HG02973 (cell line): ENCODE data around the gene PTPRN2.
"Not testable (repeated sequence)": the region's sequence is repeated elsewhere in the genome, so short reads cannot be mapped to it uniquely, and the experiment has no call there.

Experiments used
- ATAC-seq: cut with Tn5 transposase; IDR thresholded peaks from one replicate; pipeline ENCODE4 v1.9.1; 2021; ENCODE audit warnings: moderate library complexity; ENCODE audit not compliant: unreplicated experiment

Gene PTPRN2

GRCh38 chr7:158520825-158521224 is 66.8 kb downstream of the PTPRN2 start:
- ATAC-seq = no peak

DNA sequence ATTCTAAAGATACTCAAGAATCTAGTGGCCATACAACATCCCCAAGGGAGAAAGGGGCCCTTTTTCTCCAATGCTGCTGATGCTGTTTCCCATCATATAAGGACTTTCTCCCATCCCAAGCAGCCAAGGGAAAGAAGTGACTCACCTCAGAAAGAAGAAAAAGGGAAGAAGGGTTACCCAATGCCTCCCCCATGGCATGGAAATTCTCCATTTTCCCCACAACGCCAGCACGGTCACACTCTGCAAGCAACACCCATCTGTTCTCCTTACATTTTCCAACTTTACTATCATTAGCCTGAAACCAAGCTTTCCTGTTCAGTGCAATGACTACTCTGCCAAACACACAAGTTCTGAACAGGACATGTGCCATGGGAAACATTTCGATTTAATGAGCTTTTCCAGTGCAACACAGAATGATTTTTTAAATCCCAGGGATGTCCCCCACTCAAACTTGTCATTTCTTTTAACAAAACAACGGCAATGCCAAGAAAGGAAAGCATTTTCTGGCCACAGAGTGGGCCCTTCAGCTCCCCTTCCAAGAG is 67.9 kb downstream of the PTPRN2 start:
- ATAC-seq = no peak

GRCh38 chr7:158518980-158519632 is 68.5 kb downstream of the PTPRN2 start:
- ATAC-seq = no peak

DNA sequence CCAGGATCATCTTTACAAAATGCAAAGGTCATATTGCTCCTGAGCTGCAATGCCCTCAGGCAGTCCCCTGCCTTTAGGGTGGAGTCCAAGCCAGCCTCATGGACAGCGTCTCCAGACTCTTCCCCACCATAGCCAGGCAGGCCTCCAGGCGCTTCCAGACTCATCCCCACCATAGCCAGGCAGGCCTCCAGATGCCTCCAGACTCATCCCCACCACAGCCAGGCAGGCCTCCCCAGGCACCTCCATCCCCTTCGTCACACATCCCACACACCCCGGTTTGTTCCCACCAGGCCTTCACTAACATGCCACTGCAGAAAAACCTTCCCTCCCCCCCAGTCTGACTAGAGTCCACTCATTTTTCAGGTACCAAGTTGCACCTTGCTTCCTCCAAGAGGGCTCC is 70.1 kb downstream of the PTPRN2 start:
- no peak for ATAC-seq

- ATAC-seq = no peak
These were observed 70.6 kb downstream of the PTPRN2 start for GRCh38 chr7:158517072-158517471.

DNA sequence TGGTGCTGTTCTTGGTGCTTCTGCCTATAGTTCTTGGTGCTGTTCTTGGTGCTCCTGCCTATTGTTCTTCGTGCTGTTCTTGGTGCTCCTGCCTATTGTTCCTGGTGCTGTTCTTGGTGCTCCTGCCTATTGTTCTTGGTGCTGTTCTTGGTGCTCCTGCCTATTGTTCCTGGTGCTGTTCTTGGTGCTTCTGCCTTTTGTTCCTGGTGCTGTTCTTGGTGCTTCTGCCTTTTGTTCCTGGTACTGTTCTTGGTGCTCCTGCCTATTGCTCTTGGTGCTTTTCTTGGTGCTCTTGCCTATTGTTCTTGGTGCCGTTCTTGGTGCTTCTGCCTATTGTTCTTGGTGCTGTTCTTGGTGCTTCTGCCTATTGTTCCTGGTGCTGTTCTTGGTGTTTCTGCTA is 71.1 kb downstream of the PTPRN2 start:
- no peak for ATAC-seq

- ATAC-seq = no peak
These were observed 74.8 kb downstream of the PTPRN2 start for GRCh38 chr7:158512869-158513268.

- ATAC-seq = no peak
These were observed 75.6 kb downstream of the PTPRN2 start for GRCh38 chr7:158512042-158512441.

GRCh38 chr7:158508802-158509385 is 78.7 kb downstream of the PTPRN2 start:
- ATAC-seq = no peak

GRCh38 chr7:158508321-158508720 is 79.3 kb downstream of the PTPRN2 start:
- not testable (repeated sequence) for ATAC-seq

GRCh38 chr7:158507917-158508316 is 79.7 kb downstream of the PTPRN2 start:
- no peak for ATAC-seq

DNA sequence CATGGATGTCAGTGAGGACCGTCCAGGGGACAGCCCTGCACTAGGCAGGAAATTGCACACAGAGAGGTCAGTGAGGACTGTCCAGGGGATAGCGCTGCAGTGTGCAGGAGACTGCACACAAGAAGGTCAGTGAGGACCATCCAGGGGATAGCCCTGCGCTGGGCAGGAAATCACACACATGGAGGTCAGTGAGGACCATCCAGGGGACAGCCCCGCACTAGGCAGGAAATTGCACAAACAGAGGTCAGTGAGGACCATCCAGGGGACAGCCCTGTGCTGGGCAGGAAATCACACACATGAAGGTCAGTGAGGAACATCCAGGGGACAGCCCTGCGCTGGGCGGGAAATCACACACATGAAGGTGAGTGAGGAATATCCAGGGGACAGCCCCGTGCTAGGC is 80.4 kb downstream of the PTPRN2 start:
- not testable (repeated sequence) for ATAC-seq

DNA sequence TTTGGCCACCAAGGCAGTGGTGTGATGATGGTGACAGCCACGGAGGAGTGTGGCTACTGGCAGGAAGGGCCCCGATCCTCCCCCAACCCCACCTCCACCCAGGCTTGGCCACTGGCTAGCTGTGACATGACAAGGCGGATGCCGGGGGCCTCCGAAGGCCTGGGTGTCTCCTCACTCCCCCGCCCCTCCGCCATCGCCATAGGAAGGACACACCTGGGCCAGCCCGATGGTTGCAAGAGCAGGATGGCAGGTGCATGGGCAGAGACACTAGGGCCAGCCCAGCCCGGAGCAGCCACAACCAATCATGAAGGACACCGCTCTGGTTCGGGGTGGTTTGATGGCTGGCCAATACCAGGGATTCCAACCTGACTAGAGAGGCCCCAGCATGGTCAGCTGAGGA is 81.0 kb downstream of the PTPRN2 start:
- ATAC-seq = no peak

GRCh38 chr7:158505683-158506082 is 81.9 kb downstream of the PTPRN2 start:
- ATAC-seq = no peak

GRCh38 chr7:158502068-158502750 is 85.4 kb downstream of the PTPRN2 start:
- no peak for ATAC-seq

DNA sequence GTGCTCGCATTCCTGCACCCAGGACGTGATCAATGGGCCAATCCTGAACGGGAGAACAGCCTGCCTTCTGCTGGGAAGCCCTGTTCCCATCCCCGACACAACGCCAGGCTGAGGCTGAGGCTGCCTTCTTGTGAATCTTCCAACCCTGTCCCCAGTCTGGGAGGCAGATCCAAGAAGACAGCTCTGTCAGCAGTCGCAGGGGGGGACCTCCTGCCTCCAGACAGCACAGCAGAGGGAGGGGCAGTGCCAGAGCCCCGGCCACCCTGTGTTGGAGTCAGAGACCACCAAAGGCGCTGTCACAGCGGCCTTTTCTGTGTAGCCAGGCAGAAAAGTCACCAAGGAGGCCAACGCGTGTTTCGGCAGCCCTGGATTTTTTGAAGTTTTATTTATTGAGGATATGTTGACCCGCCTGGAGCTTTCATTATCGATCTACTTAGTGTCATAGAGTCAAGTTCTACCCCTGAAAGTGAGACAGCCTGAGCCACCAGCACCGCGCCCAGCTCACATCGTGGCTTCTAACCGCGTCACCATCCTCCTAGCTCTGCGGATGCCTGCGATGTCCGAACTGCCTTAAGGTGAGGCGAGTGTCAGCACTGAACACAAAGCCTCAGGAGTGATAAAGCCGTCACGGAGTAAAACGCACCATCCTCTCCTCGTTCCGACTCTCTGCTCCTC is 86.1 kb downstream of the PTPRN2 start:
- no peak for ATAC-seq

DNA sequence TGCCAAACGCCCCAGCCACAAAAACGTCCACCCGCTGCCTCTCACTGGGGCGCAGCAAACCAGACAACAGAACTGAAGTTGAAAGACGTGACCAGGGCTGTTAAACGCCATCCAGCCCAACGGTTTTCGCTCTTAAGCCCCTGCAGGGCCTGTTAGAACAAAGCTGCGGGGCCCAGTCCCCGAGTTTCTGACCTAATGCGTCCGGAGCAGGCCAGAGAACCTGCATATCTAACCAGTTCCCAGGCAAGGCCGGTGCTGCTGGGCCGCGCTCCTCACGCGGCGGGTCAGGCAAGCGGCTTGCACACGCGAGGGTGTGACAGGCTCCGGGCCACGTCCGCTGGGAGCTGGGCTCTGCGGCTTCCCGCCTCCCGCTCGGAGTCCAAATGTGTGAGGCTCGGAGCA is 87.0 kb downstream of the PTPRN2 start:
- ATAC-seq = no peak

DNA sequence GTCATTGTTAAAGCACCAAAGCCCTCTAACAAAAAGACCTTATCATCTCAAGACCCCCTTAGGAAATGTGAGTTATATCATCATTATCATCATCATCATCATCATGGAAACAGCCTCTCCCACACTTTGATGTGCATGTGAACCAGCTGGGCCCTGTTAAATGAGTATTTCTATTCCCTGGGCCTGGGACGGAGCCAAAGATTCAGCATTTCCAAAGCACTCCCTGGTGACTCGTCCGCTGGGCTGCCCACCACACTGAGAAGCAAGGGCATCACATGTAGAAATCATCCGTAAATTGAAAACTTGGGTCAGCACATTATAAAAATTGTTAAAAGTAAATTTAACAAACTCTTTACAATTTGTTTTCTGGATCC is 88.6 kb downstream of the PTPRN2 start:
- no peak for ATAC-seq

GRCh38 chr7:158498443-158499081 is 89.1 kb downstream of the PTPRN2 start:
- ATAC-seq = no peak

DNA sequence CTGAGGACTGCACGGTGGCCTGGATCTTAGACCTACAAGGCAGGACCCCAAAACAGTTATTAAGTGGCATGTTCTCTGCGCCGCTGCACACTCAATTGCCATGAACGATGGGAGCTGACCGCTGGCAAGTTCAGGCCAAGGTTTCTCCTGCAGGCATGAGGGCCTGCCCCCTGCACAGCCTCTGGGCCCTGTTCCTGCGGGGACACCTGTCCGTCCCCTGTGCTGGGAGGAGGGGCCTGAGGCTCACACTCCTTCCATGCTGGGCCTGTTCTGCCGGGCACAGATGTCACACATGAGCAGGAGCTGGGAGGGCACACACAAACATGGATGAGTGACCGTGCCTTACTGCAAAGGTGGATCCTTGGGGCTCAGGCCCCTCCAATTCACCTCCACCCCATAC is 90.0 kb downstream of the PTPRN2 start:
- ATAC-seq = no peak

DNA sequence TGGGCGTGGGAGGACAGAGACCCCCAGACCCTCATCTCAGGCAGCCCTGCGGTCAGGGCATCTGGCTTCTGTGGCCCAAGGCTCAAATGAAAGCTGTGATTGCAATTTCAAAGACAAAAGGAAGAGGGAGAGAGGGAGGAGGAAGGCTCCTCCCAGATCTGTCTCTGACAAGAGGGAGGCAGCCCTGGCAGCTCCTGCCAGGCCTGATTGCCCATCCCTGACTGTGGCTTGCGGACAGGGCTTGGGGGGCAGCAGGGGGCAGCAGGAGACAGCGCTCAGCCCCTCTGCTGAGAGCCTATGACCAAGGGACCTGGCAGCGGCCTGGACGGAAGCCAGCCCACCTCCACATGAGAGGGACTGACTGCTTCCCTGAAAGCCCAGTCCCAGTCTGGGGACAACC is 91.8 kb downstream of the PTPRN2 start:
- ATAC-seq = no peak
